ENCODE results near the gene C1QTNF9.
"Not testable (repeated sequence)": the region's sequence is repeated elsewhere in the genome, so short reads cannot be mapped to it uniquely, and the experiment has no call there.

C1QTNF9 gene

GRCh38 chr13:24362435-24362952 lies 53.1 kb downstream of the C1QTNF9 start:
- DNase-seq (ENCODE audit: low spot score) = no peak

DNA sequence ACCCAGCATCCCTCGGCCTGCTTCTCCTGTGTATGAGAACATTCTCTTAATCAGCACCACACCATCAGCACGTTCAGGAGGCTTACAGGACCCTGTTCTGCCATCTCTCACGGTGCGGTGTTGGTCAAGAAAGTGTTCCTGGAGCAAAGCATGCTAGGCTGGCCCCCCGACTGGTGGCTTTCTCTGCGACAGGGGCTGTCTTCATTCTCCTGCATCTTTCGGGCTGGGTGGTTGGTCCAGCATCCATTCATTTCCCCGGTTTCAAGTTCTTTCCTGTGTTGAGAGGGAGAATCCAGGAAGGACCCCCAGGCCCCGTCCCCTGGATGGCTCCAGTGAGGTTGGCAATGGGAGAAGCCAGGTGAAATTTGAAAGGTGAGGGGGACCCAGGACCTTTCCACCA lies 55.8 kb downstream of the C1QTNF9 start:
- DNase-seq (ENCODE audit: low spot score) = no peak

- DNase-seq (ENCODE audit: low spot score) = not testable (repeated sequence)
These were observed 56.9 kb downstream of the C1QTNF9 start for GRCh38 chr13:24366315-24366714.

- DNase-seq (ENCODE audit: low spot score) = not testable (repeated sequence)
These were observed 61.9 kb downstream of the C1QTNF9 start for GRCh38 chr13:24371273-24371672.
